NB4 (cell line): ENCODE measurements around the gene SPAG9.

ENCODE experiments used
- CTCF ChIP-seq: IDR thresholded peaks from one replicate; pipeline ENCODE4 v1.5.1; 2012; ENCODE audit warnings: low read depth, low read length
- POLR2A ChIP-seq: IDR thresholded peaks from 2 replicates; pipeline ENCODE4 v1.6.1; 2011; ENCODE audit warnings: mild to moderate bottlenecking; ENCODE audit not compliant: insufficient read length; ENCODE audit errors: extremely low read depth

GRCh38 chr17:50952013-50952412, 168.7 kb downstream of the SPAG9 start:
- no peak for TF ChIP-seq CTCF
- no peak for TF ChIP-seq POLR2A
